GM23248 (cell line): ENCODE data around the gene SYNDIG1.

Source experiments
- EZH2 ChIP-seq: fragments of 200-600 bp; sonication (generic); IDR thresholded peaks from 2 replicates; pipeline ENCODE4 v1.6.1; 2018; ENCODE audit warnings: antibody characterized with exemption, mild to moderate bottlenecking; ENCODE audit not compliant: insufficient read depth, poor library complexity, severe bottlenecking
- EZH2phosphoT487 ChIP-seq: fragments of 200-600 bp; sonication (generic); IDR thresholded peaks from 2 replicates; pipeline ENCODE4 v1.6.1; 2018; ENCODE audit warnings: antibody characterized with exemption, moderate library complexity, mild to moderate bottlenecking, low read depth; ENCODE audit not compliant: insufficient read depth

DNA sequence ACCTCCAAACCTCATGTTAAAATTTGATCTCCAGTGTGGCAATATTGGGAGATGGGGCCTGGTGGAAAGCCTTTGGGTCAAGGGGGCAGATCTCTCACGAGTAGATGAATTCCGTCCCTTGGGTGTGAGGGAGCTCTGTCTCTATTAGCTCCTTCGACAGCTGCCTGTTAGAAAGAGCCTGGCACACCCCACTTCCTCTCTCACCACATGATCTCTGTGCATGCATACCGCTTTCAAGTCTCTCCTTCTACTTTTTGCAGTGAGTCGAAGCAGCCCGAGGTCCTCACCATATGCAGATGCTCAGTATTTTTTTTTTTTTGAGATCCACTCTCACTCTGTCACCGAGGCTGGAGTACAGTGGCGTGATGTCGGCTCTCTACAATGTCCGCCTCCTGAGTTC, 176.9 kb downstream of the SYNDIG1 start:
- no peak for TF ChIP-seq EZH2
- no peak for TF ChIP-seq EZH2phosphoT487
